A549 (cell line): ENCODE data around the gene SCAF8. TPM values are rescaled to one million over a fixed set of nuclear protein-coding genes. Genes with fewer than 3 reads are reported as not detected.

Source experiments
- ATAC-seq, 2 experiments: fragments of 200-7000 bp in 1 of 2; fragments of >200 bp in 1 of 2; cut with Nextera tagmentation in 1 of 2; cut with Tn5 transposase in 1 of 2; 3 replicates each; pipeline versions ENCODE4 v1.8.0 to v1.9.1; 2018 to 2020; ENCODE audit warnings: mild to moderate bottlenecking in 1 of 2, moderate library complexity in 1 of 2
- CTCF ChIA-PET: fragments of 300-600 bp; sonication (Branson Sonifier 250); formaldehyde crosslinking; extraction: SDS; loops from one replicate; lab custom pipeline; 2021; ENCODE audit warnings: antibody characterized with exemption, inconsistent platforms; lab: Yijun Ruan, JAX
- POLR2A ChIA-PET: fragments of 350-600 bp; formaldehyde crosslinking; extraction: SDS; loops from one replicate; lab custom pipeline; 2021; ENCODE audit warnings: antibody characterized with exemption, inconsistent platforms; lab: Yijun Ruan, JAX
- DNase-seq, 2 experiments: peaks; one replicate each; pipeline versions ENCODE4 v3.0.0 to v3.0.0-alpha.2; 2011 to 2016; ENCODE audit warnings: low read depth in 1 of 2, low spot score in 1 of 2
- FAIRE-seq: peaks from 2 replicates; lab custom pipeline; 2011; peaks lifted over from hg19 to GRCh38; lab: Jason Lieb, UNC
- H3K27ac ChIP-seq, 2 experiments: fragments of >200 bp; sonication (Bioruptor Twin); formaldehyde crosslinking; 3 replicates each; pipeline ENCODE4 v1.5.1; 2016 to 2017
- H3K4me1 ChIP-seq: fragments of >200 bp; sonication (Bioruptor Twin); formaldehyde crosslinking; 3 replicates; pipeline ENCODE4 v1.6.1; 2016
- H3K4me2 ChIP-seq: fragments of >200 bp; sonication (Bioruptor Twin); formaldehyde crosslinking; 3 replicates; pipeline ENCODE4 v1.6.1; 2016
- H3K4me3 ChIP-seq: fragments of >200 bp; sonication (Bioruptor Twin); formaldehyde crosslinking; 3 replicates; pipeline ENCODE4 v1.5.1; 2016
- H3K9me3 ChIP-seq: fragments of >200 bp; sonication (Bioruptor Twin); formaldehyde crosslinking; 3 replicates; pipeline ENCODE4 v1.6.1; 2016
- CBX8 ChIP-seq: fragments of 200-600 bp; sonication (generic); IDR thresholded peaks from 2 replicates; pipeline ENCODE4 v1.6.1; 2016
- CEBPB ChIP-seq, 2 experiments: fragments of >200 bp in 1 of 2; sonication (Bioruptor Twin) in 1 of 2; formaldehyde crosslinking in 1 of 2; IDR thresholded peaks; 2 replicates each; pipeline ENCODE4 v1.6.1; 2012 to 2016
- CHD4 ChIP-seq: fragments of 200-600 bp; sonication (generic); IDR thresholded peaks from 2 replicates; pipeline ENCODE4 v1.6.1; 2016; ENCODE audit warnings: antibody characterized with exemption, mild to moderate bottlenecking, borderline replicate concordance
- CTCF ChIP-seq: fragments of >200 bp; sonication (Bioruptor Twin); formaldehyde crosslinking; IDR thresholded peaks from 3 replicates; pipeline ENCODE4 v1.5.1; 2016
- EHF ChIP-seq: fragments of 250-450 bp; sonication (Bioruptor Pico); IDR thresholded peaks from 2 replicates; pipeline ENCODE4 v1.5.0; 2020; ENCODE audit warnings: mild to moderate bottlenecking
- FOSL2 ChIP-seq, 2 experiments: fragments of 450-650 bp in 1 of 2; fragments of >200 bp in 1 of 2; sonication (Bioruptor Twin) in 1 of 2; formaldehyde crosslinking; IDR thresholded peaks; 2 replicates each; pipeline versions ENCODE4 v1.5.0 to v1.6.1; 2016 to 2020; ENCODE audit warnings: mild to moderate bottlenecking in 1 of 2, moderate library complexity in 1 of 2
- HDAC2 ChIP-seq: fragments of 200-600 bp; sonication (generic); IDR thresholded peaks from 2 replicates; pipeline ENCODE4 v1.6.1; 2016
- HES2 ChIP-seq: fragments of >200 bp; sonication (Bioruptor Twin); formaldehyde crosslinking; IDR thresholded peaks from 2 replicates; pipeline ENCODE4 v1.6.1; 2016
- HEYL ChIP-seq: fragments of 250-450 bp; sonication (Bioruptor Pico); IDR thresholded peaks from 2 replicates; pipeline ENCODE4 v1.8.0; 2021; ENCODE audit warnings: mild to moderate bottlenecking, moderate library complexity
- JUN ChIP-seq, 2 experiments: fragments of >200 bp; sonication (Bioruptor Twin); formaldehyde crosslinking; IDR thresholded peaks; 2 replicates in 1 of 2; 3 replicates in 1 of 2; pipeline ENCODE4 v1.6.1; 2016 to 2017
- MAZ ChIP-seq: fragments of 150-350 bp; IDR thresholded peaks from 2 replicates; pipeline ENCODE4 v1.6.1; 2014; ENCODE audit warnings: antibody characterized with exemption, low read depth, low read length, borderline replicate concordance
- MYC ChIP-seq: IDR thresholded peaks from 2 replicates; pipeline ENCODE4 v1.6.1; 2012; ENCODE audit warnings: mild to moderate bottlenecking, inconsistent platforms, low read length, improper control_type of control experiment, borderline replicate concordance
- NPAS2 ChIP-seq: fragments of 250-450 bp; sonication (Bioruptor Pico); IDR thresholded peaks from 2 replicates; pipeline ENCODE4 v1.8.0; 2022; ENCODE audit warnings: mild to moderate bottlenecking, moderate library complexity, borderline replicate concordance
- NR3C1 ChIP-seq: fragments of >200 bp; sonication (Bioruptor Twin); formaldehyde crosslinking; IDR thresholded peaks from 3 replicates; pipeline ENCODE4 v1.6.1; 2017
- PBX3 ChIP-seq: IDR thresholded peaks from 2 replicates; pipeline ENCODE4 v1.6.1; 2012
- PHF8 ChIP-seq: fragments of 200-600 bp; sonication (generic); IDR thresholded peaks from 2 replicates; pipeline ENCODE4 v1.6.1; 2016; ENCODE audit warnings: low read depth, mild to moderate bottlenecking, antibody characterized with exemption, moderate library complexity, borderline replicate concordance
- SMC3 ChIP-seq: fragments of >200 bp; sonication (Bioruptor Twin); formaldehyde crosslinking; IDR thresholded peaks from 3 replicates; pipeline ENCODE4 v1.6.1; 2018; ENCODE audit warnings: inconsistent platforms
- SREBF2 ChIP-seq: fragments of 450-650 bp; IDR thresholded peaks from 2 replicates; pipeline ENCODE4 v1.6.1; 2014; ENCODE audit warnings: mild to moderate bottlenecking, moderate library complexity
- ZFP36 ChIP-seq: fragments of 450-650 bp; IDR thresholded peaks from 2 replicates; pipeline ENCODE4 v1.6.1; 2014; ENCODE audit warnings: borderline replicate concordance; ENCODE audit not compliant: partially characterized antibody
- WGBS: methylation state at CpG from one replicate; pipeline ENCODE4 v1.1.6; 2017; ENCODE audit errors: missing lambda C conversion rate; 5-methylcytosine and 5-hydroxymethylcytosine counted together
- polyA plus RNA-seq, 4 experiments: library from polyadenylated mRNA; depleted of rRNA in 3 of 4; stranded (reverse); fragments of >200 nt; fragmentation: RNase III in 1 of 4; extraction: RNeasy Plus Mini Kit Qiagen cat#74134 plus additional on column Dnase treatment in 1 of 4; gene quantifications; 2 replicates in 3 of 4; 3 replicates in 1 of 4; pipeline ENCODE4 v1.2.3, GENCODE V29; 2011 to 2017
- TF ChIP-seq, protein P1 (sequence below): IDR thresholded peaks from 2 replicates; pipeline ENCODE4 v1.6.1; 2012; ENCODE audit warnings: low read depth, borderline replicate concordance

SCAF8 gene
- polyA plus RNA-seq, 2 of the 4 experiments (the other 2 are of a cell fraction), result 13.4 to 27.3 TPM

DNA sequence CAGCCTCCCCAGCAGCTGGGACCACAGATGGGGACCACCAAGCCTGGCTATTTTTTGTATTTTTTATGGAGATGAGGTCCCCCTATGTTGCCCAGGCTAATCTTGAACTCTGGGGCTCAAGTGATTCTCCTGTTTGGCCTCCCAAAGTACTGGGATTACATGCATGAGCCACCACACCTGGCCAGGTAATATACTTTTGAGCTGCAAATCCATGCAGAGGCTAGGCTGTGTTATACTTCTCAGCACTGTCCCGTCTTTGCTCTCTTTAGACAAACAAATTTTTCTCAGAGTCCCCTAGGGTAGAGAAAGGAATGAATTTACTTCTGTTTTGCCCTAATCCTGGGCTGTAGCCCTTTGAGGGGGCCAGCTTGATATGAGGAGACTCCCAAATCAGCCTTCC, 13.4 kb upstream of the SCAF8 start:
- H3K4me2 ChIP-seq, result no peak overlapping the region
- FAIRE-seq (no peak), ATAC-seq (no peak), DNase-seq (no peak)
- ChIA-PET POLR2A (no interaction called here), CTCF (no interaction called here)
- H3K27ac ChIP-seq, result no peak overlapping the region
- no peak overlapping the region for H3K4me3 ChIP-seq
- no peaks in the 10 kb centered on the region for H3K4me1 ChIP-seq
- TF ChIP-seq PHF8 (no peak), HEYL (no peak), SREBF2 (no peak)
- peaks cover 5% of the 10 kb centered on the region; the same call in 1 of the 3 replicates for H3K9me3 ChIP-seq
- WGBS, result 42% methylated on average over 1 of the region's 1 CpG

DNA sequence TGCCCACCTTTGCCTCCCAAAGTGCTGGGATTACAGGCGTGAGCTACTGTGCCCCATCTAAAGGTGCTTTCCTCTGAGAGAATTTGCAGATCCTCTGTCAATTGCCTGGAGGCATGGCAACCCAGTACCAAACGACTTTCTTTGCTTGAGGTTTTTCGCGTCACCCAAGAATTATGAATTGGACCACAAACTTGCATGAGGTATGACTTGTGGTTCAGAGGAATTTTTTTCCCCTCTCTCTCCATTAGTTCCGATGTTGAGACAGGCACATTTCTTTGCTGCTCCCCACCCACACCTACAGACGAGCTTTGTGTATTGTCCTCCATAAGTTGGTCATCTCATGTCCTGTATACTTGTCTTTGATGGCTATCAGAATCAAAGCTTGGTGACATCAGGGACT, 11.8 kb upstream of the SCAF8 start:
- H3K4me2 ChIP-seq, result no peak overlapping the region
- TF ChIP-seq CTCF (no peak), NR3C1 (no peak)
- DNase-seq (no peak), ATAC-seq (no peak), FAIRE-seq (no peak)
- H3K9me3 ChIP-seq, result peaks cover 5% of the 10 kb centered on the region; the same call in 1 of the 3 replicates
- H3K4me1 ChIP-seq, result no peaks in the 10 kb centered on the region
- ChIA-PET POLR2A (no interaction called here), CTCF (no interaction called here)
- 41% methylated on average over 6 of the region's 6 CpGs for WGBS
- no peak overlapping the region for H3K27ac ChIP-seq
- no peak overlapping the region for H3K4me3 ChIP-seq

DNA sequence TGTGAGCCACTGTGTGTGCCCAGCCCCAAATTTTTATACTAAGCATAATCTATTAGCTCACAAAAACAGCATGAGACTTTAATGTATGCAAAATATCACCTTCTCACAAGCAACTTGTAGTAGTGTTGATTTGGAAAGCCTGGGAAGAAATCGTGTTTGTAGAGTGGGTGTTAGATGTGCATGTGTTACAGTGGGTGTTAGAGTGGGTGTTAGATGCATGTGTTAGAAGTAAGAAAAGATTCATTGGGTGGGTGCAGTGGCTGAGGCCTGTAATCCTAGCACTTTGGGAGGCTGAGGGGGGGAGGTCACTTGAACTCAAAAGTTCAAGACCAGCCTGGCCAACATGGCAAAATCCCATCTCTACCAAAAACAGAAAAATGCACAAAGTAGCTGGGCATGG, 6.3 kb upstream of the SCAF8 start:
- peaks cover 2% of the 10 kb centered on the region; the same call in 2 of the 3 replicates for H3K4me1 ChIP-seq
- POLR2A ChIA-PET, result no interaction called here
- no peak for ATAC-seq
- no peak for DNase-seq
- no peak overlapping the region for H3K4me2 ChIP-seq
- no peaks in the 10 kb centered on the region for H3K9me3 ChIP-seq
- H3K27ac ChIP-seq, result no peak overlapping the region
- no peak overlapping the region for H3K4me3 ChIP-seq
- 93% methylated on average over 1 of the region's 1 CpG for WGBS
- TF ChIP-seq CEBPB (IDR thresholded peaks at IDR 0.05), result no peak
- TF ChIP-seq SMC3, result no peak
- TF ChIP-seq HDAC2, result no peak
- TF ChIP-seq PBX3, result no peak
- no peak for TF ChIP-seq JUN (IDR thresholded peaks at IDR 0.05)
- no peak for TF ChIP-seq MAZ
- TF ChIP-seq NPAS2, result no peak
- TF ChIP-seq, all 56 proteins: peak for 0
- CTCF ChIA-PET, result interaction anchor here (0.8 kb wide), 1 partner anchor 789 kb away, joined by 3 read pairs; no protein-coding TSS in a partner anchor
- no peak for FAIRE-seq

GRCh38 chr6:154731296-154732218, 1.7 kb upstream of the SCAF8 start:
- no peak overlapping the region for H3K4me3 ChIP-seq
- H3K9me3 ChIP-seq, result no peaks in the 10 kb centered on the region
- FAIRE-seq (no peak), DNase-seq (no peak), ATAC-seq (no peak)
- H3K27ac ChIP-seq, result peak overlapping the region; percentile 96 to 99; a peak in 5 of 6 replicates
- H3K4me1 ChIP-seq, result peaks cover 22% of the 10 kb centered on the region
- CTCF ChIA-PET, result interaction anchor here (1.1 to 2.3 kb wide), 4 partner anchors 40 to 74 kb away, joined by 3 to 6 read pairs (median 4); no protein-coding TSS in a partner anchor
- no peak for TF ChIP-seq HDAC2
- no peak for TF ChIP-seq MYC
- TF ChIP-seq HES2, result no peak
- TF ChIP-seq CBX8, result no peak
- no peak for TF ChIP-seq CHD4
- no peak for TF ChIP-seq SREBF2
- TF ChIP-seq, protein P1, sequence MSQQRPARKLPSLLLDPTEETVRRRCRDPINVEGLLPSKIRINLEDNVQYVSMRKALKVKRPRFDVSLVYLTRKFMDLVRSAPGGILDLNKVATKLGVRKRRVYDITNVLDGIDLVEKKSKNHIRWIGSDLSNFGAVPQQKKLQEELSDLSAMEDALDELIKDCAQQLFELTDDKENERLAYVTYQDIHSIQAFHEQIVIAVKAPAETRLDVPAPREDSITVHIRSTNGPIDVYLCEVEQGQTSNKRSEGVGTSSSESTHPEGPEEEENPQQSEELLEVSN, result no peak
- TF ChIP-seq ZFP36, result no peak
- TF ChIP-seq EHF (CRISPR knock-in tag), result no peak
- no peak for TF ChIP-seq FOSL2 (IDR thresholded peaks at IDR 0.05)
- no peak for TF ChIP-seq FOSL2 (CRISPR knock-in tag; IDR thresholded peaks at IDR 0.05)
- no peak for TF ChIP-seq PBX3
- TF ChIP-seq CEBPB (IDR thresholded peaks at IDR 0.05), result no peak
- POLR2A ChIA-PET, result no interaction called here
- H3K4me2 ChIP-seq, result peak overlapping the region; percentile 94
- WGBS, result 94% methylated on average over 24 of the region's 24 CpGs
